Osteocyte (in vitro differentiated cells): ENCODE data around the gene SSX2IP. TPM values are rescaled to one million over a fixed set of nuclear protein-coding genes. Genes with fewer than 3 reads are reported as not detected.
"Not testable (repeated sequence)": the region's sequence is repeated elsewhere in the genome, so short reads cannot be mapped to it uniquely, and the experiment has no call there.

Experiments used
- DNase-seq: peaks from one replicate; pipeline ENCODE4 v3.0.0; 2021; ENCODE audit warnings: mixed read lengths; ENCODE audit not compliant: unreplicated experiment; ENCODE audit errors: extremely low spot score
- H3K27ac Mint-ChIP-seq: one replicate; pipeline ENCODE4 v1.8.0; 2021; ENCODE audit warnings: mild to moderate bottlenecking, mixed read lengths; ENCODE audit not compliant: unreplicated experiment
- H3K27me3 Mint-ChIP-seq: one replicate; pipeline ENCODE4 v1.8.0; 2021; ENCODE audit warnings: mixed read lengths; ENCODE audit not compliant: unreplicated experiment
- H3K36me3 Mint-ChIP-seq: one replicate; pipeline ENCODE4 v1.8.0; 2021; ENCODE audit warnings: mixed read lengths; ENCODE audit not compliant: unreplicated experiment
- H3K4me1 Mint-ChIP-seq: one replicate; pipeline ENCODE4 v1.8.0; 2021; ENCODE audit warnings: mixed read lengths; ENCODE audit not compliant: unreplicated experiment
- H3K4me3 Mint-ChIP-seq: one replicate; pipeline ENCODE4 v1.8.0; 2021; ENCODE audit warnings: mild to moderate bottlenecking, moderate library complexity, mixed read lengths; ENCODE audit not compliant: unreplicated experiment
- H3K9me3 Mint-ChIP-seq: one replicate; pipeline ENCODE4 v1.8.0; 2021; ENCODE audit warnings: mixed read lengths; ENCODE audit not compliant: unreplicated experiment
- total RNA-seq: library from RNA; stranded (reverse); gene quantifications from 2 replicates; pipeline ENCODE4 v1.2.1, GENCODE V29; 2021
- TF ChIP-seq, protein P1 (sequence below): fragments of 200-600 bp; sonication (generic); IDR thresholded peaks from 2 replicates; pipeline ENCODE4 v1.5.0; 2021; ENCODE audit warnings: antibody characterized with exemption, mild to moderate bottlenecking, moderate library complexity

The SSX2IP gene
- total RNA-seq, 1 donor from 2014 or later: 7.0 TPM

DNA sequence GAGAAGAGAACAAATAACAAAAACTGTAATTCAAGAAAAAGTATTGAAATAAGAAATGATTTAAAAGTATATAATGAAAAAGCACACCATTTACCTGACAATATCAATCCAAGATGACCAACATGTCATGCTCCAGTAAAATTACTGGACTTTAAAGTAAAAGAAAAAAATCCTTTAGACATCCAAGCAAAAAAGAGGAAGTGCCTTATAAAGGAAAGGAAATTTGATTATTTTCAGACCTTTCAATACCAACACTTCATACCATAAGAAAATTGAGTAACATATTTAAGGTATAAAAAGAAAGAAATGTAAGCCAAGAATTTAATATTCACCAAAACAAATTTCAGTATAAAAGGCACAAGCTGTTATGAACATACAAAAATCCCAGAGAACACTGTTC is 46.2 kb upstream of the SSX2IP start:
- H3K4me1 Mint-ChIP-seq: no peaks in the 10 kb centered on the region

DNA sequence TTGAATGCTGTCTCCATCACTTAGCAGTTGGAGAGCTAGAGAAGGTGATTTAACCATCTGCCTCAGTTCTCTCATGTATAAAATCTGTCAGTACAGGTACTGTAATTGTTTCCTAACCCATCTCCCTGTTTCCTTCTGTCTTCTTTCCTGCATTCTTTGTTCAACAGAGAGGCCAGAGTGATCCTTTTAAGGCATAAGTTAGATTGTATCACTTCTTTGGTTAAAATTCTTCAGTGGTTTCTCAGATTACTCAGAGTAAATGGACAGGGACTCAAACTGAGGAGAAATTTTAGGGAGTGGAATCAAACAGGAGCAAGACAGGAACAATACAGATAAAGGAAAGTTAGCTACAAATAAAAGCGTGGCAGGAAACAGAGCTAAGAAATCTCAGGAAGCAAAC is 45.2 kb upstream of the SSX2IP start:
- H3K9me3 Mint-ChIP-seq: peaks cover 13% of the 10 kb centered on the region
- TF ChIP-seq, protein P1, sequence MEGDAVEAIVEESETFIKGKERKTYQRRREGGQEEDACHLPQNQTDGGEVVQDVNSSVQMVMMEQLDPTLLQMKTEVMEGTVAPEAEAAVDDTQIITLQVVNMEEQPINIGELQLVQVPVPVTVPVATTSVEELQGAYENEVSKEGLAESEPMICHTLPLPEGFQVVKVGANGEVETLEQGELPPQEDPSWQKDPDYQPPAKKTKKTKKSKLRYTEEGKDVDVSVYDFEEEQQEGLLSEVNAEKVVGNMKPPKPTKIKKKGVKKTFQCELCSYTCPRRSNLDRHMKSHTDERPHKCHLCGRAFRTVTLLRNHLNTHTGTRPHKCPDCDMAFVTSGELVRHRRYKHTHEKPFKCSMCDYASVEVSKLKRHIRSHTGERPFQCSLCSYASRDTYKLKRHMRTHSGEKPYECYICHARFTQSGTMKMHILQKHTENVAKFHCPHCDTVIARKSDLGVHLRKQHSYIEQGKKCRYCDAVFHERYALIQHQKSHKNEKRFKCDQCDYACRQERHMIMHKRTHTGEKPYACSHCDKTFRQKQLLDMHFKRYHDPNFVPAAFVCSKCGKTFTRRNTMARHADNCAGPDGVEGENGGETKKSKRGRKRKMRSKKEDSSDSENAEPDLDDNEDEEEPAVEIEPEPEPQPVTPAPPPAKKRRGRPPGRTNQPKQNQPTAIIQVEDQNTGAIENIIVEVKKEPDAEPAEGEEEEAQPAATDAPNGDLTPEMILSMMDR: no peak
- H3K36me3 Mint-ChIP-seq: peaks cover 4% of the 10 kb centered on the region
- H3K27me3 Mint-ChIP-seq: peaks cover 40% of the 10 kb centered on the region
- peaks cover under 1% of the 10 kb centered on the region for H3K4me1 Mint-ChIP-seq
- no peak overlapping the region for H3K27ac Mint-ChIP-seq
- no peak for DNase-seq
- H3K4me3 Mint-ChIP-seq: no peak overlapping the region

More for the DNA sequence above, 46.2 kb upstream of the SSX2IP start:
- H3K27ac Mint-ChIP-seq: no peak overlapping the region
- H3K27me3 Mint-ChIP-seq: peaks cover 40% of the 10 kb centered on the region
- H3K36me3 Mint-ChIP-seq: no peaks in the 10 kb centered on the region
- TF ChIP-seq, protein P1: no peak
- H3K9me3 Mint-ChIP-seq: peaks cover 6% of the 10 kb centered on the region
- no peak for DNase-seq
- H3K4me3 Mint-ChIP-seq: no peak overlapping the region

DNA sequence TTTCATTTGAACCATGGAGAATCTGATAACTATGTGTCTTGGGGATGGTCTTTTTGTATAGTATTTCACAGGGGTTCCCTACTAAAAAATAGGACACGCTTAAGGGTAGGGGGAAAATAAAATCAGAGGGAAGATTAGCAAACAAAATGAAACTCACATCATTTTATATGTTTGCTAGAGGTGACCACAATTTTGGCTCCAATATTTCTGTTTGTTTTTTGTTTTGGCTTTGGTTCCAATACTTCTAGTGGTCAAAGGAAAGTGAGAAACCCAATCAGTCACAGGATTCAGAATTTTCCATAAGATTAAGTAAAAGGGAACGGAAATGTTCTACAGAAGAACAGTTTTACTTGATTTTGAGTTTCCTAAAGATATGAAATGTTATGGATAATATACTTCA is 42.3 kb upstream of the SSX2IP start:
- peaks cover 25% of the 10 kb centered on the region for H3K27me3 Mint-ChIP-seq
- H3K4me1 Mint-ChIP-seq: peaks cover 25% of the 10 kb centered on the region
- H3K9me3 Mint-ChIP-seq: peaks cover 13% of the 10 kb centered on the region
- TF ChIP-seq, protein P1: no peak
- H3K36me3 Mint-ChIP-seq: peaks cover 4% of the 10 kb centered on the region
- H3K4me3 Mint-ChIP-seq: no peak overlapping the region
- DNase-seq: no peak
- no peak overlapping the region for H3K27ac Mint-ChIP-seq

DNA sequence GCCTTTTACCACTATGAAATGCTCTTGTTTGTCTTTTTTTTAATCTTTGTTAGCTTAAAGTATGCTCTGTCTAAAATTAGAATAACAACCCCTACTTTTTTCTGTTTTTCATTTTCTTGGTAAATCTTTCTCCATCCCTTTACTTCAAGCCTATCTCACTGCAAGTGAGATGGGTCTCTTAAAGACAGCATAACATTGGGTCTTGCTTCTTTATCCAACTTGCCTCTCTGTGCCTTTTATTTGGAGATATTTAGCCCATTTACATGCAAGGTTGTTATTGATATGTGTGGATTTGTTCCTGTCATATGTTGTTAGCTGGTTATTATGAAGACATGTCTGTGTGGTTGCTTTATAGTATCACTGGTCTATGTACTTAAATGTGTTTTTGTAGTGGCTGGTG is 41.3 kb upstream of the SSX2IP start:
- Mint-ChIP-seq H3K27me3 (peaks cover 15% of the 10 kb centered on the region), H3K9me3 (peaks cover 13% of the 10 kb centered on the region), H3K4me1 (peaks cover 35% of the 10 kb centered on the region), H3K4me3 (no peak overlapping the region), H3K36me3 (peaks cover 4% of the 10 kb centered on the region), H3K27ac (no peak overlapping the region)
- no peak for DNase-seq
- TF ChIP-seq, protein P1: no peak

DNA sequence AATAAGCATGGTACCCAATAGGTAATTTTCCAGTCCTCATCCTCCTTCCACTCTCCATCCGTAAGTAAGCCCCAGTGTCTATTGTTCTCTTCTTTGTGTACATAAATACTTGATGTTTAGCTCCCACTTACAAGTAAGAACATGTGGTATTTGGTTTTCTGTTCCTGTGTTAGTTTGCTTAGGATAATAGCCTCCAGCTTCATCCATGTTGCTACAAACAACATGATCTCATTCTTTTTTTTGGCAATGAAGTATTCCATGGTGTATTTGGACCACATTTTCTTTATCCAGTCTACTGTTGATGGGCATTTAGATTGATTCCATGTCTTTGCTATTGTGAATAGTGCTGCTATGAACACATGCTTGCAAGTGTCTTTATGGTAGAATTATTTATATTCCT is 37.5 kb upstream of the SSX2IP start:
- not testable (repeated sequence) for H3K4me3 Mint-ChIP-seq, H3K27me3 Mint-ChIP-seq, H3K36me3 Mint-ChIP-seq, DNase-seq, H3K9me3 Mint-ChIP-seq
- peak overlapping the region; percentile 54 for H3K27ac Mint-ChIP-seq
- peaks cover 46% of the 10 kb centered on the region for H3K4me1 Mint-ChIP-seq
